Gastrocnemius medialis (tissue), 4 donors: ENCODE results near the gene BCAR1.

Source experiments
- CTCF ChIP-seq, 5 experiments: fragments of 450-650 bp in 3 of 5; fragments of 200-600 bp in 2 of 5; sonication (generic) in 2 of 5; IDR thresholded peaks in 4 of 5; conservative IDR thresholded peaks in 1 of 5; 1 replicate in 4 of 5; 2 replicates in 1 of 5; pipeline ENCODE4 v1.5.1; 2016 to 2019; ENCODE audit warnings: antibody characterized with exemption in 5 of 5, mild to moderate bottlenecking in 3 of 5, moderate library complexity in 3 of 5
- POLR2A ChIP-seq, 2 donors: fragments of 450-650 bp; IDR thresholded peaks; one replicate each; pipeline ENCODE4 v1.6.1; 2017; ENCODE audit warnings: antibody characterized with exemption in 2 of 2, mild to moderate bottlenecking in 2 of 2, moderate library complexity in 2 of 2

- TF ChIP-seq CTCF (IDR thresholded peaks at IDR 0.05 in 4 of 5, conservative IDR thresholded peaks at IDR 0.05 in 1 of 5): no peak
- TF ChIP-seq POLR2A (IDR thresholded peaks at IDR 0.05): no peak
Observed at GRCh38 chr16:75206749-75207451, 44.5 kb downstream of the BCAR1 start, which contains the start of gene CTRB2.
